Measurements from ENCODE around the gene CLEC4G.
"Not testable (repeated sequence)": the region's sequence is repeated elsewhere in the genome, so short reads cannot be mapped to it uniquely, and the experiment has no call there.

CLEC4G gene, protein sequence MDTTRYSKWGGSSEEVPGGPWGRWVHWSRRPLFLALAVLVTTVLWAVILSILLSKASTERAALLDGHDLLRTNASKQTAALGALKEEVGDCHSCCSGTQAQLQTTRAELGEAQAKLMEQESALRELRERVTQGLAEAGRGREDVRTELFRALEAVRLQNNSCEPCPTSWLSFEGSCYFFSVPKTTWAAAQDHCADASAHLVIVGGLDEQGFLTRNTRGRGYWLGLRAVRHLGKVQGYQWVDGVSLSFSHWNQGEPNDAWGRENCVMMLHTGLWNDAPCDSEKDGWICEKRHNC

DNA sequence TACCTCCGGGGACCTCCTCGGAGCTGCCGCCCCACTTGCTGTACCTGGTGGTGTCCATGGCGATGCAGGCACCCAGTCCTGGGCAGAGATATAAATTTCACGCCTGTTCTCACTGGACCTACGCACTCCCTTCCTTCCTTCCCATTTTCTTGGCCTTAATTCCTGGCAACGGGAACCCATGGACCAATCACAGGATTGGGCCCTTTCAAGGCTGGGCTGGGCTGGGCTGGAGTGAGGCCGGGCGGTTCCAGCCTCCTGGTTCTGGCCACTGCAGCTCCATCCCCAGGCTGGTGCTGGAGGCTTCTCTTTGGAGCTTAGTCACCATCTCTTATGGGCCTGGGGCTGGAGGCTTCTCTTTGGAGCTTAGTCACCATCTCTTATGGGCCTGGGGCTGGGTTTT lies at the start of gene CLEC4G:
Gene CLEC4G, minus strand, starts transcription at position 66 of the 400 bp plus-strand sequence. Its CDS starts 8 bp downstream, at position 58.
- DNase-seq, result no peak

DNA sequence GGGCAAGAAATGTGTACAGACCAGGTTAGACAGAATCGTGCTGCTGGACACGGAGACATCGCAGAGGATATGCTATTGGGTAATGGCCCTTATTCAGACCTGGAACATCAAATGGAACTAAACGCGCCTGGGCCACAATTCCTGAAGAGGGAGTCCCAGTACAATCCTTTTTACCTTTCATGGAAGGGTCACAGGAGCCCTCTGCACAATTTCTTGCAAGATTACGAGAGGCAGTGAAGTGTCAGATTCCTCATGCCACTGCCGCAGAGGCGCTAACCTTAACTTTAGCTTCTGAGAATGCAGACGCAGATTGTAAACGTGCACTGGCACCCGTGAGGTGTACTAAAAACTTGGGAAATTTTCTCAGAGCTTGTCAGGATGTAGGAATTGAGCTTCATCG lies 49.2 kb upstream of the CLEC4G start:
- no peak for DNase-seq

DNA sequence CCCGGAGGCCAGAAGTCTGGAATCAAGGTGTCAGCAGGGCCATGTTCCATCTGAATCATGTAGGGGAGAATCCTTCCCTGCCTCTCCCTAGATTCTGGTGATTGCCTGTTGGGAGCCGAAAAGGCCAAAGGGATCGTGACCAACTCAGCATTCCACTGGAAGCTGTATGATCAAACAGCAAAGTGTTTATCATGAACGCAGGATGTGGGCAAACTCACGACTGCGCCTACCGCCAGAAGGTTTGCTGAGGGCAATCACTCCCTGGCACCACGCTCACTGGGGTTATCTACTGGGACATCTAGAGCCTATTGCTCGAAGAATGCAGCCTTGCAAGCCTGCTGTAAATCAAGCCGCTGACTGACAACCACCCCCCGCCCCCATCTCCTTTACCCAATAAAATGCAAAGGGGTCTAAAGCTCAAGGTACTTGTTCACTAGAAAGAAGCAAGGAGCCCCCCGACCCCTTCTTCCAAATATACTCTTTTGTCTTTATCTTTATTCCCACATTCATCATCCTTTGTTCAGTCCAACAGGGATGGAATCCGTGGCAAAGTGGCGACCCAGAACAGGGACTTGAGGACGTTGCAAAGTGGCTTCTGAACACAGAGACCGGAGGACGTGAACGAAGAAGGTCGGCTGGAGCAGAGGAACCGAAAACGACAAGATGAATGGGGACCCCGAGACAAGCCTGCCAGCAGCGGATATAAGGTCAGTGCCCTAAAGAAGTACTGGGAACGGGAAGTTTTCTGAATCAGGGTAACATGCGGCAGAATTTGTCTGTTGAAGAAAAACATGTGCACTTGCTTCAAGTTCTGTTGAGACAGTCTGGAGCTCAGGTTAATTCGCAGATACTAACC lies 47.9 kb upstream of the CLEC4G start:
- DNase-seq, result no peak

DNA sequence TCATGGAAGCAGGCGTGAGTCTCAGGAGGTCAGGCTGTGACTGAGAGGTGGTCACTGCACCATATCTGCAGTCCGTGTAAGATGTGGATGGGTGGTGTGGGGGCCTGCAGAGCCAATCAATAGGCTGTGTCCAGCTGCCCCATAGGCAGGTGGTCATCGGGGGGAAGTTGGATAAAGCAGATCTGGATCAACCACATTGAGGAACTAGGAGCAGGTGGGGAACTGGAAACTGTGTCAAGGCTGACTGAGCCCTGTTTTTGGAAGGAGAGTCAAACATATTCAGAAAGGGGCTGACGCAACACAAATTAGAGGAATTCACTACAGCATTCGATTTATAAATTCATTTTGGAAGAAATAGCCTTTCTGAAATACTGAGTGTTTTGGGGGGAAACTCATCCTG lies 46.2 kb upstream of the CLEC4G start:
- no peak for DNase-seq

DNA sequence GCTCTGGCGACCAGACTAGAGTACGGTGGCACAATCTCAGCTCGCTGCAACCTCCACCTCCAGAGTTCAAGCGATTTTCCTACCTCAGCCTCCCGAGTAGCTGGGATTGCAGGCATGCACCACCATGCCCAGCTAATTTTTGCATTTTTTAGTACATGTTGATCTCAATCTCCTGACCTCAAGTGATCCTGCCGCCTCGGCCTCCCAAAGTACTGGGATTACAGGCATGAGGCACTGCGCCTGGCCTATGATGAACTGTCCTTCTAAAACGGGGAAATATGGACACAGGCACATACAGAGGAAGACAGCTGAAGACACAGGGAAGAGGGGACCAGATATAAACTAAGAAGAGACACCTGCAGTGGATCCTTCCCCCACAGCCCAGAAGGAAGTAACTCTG lies 43.9 kb upstream of the CLEC4G start:
- DNase-seq, result no peak

DNA sequence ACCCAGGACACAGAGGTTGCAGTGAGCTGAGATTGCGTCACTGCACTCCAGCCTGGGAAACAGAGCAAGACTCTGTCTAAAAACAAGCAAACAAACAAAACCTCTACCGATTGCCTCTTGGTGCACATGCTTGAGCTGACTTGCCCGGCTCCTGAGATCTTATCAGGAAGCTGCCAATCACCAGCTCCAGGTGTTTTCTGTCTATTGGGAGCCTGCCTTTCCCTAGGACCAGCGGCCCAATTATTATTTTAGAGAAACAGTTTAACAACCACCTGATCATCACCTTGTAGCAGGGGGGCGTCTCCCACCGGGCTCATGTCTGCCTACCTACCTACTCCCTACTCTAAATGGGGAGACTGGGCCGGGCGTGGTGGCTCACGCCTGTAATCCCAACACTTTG lies 41.9 kb upstream of the CLEC4G start:
- no peak for DNase-seq

DNA sequence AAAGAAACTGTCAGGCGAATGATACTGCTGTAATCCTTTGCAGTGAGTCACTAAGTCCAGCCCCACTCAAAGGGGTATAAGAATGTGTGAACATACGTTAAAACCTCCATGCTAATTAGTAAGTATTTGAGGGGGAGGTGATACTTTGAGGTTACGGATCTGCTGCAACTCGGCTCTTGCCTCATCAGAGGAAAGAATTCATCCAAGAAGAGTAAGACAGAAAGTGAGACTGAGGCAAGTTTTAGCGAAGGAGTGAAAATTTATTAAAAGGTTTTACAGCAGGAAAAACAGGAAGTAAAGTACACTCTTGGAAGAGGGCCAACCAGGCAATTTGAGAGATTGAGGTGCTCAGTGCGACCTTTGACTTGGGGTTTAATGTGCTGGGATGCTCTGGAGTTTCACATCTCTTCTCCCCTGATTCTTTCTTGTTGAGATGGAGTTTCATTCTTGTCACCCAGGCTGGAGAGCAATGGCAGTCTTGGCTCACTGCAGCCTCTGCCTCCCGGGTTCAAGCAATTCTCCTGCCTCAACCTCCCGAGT lies 40.9 kb upstream of the CLEC4G start:
- no peak for DNase-seq

DNA sequence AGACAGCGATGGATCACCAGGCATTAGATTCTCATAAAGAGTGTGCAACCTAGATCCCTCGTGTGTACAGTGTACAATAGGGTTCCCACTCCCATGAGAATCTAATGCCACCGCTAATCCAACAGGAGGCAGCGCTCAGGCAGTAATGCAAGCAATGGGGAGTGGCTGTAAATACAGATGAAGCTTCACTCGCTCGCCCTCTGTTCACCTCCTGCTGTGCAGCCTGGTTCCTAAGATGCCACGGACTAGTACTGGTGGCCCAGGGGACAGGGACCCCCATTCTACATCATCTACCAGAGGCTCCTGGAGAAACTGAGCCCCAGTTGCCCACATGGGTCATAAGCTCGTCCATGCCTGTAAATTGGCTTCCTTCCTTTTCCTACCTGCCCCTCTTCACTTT lies 39.2 kb upstream of the CLEC4G start:
- no peak for DNase-seq

DNA sequence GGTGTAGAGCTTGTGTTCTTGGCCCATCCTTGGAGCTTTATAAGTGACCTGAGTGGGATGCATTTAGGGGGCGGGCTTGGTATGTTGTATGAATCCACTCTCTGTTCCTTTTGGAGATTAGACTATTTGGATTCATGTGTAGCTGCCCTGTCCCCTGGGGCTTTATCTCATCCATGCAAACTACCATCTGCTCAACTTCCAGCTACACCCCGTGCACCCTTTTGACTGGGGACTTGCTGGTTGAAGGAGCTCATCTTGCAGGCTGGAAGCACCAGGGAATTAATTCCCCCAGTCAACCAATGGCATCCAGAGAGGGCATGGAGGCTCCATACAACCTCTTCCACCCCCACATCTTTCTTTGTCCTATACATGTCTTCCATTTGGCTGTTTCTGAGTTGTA lies 37.3 kb upstream of the CLEC4G start:
- no peak for DNase-seq

DNA sequence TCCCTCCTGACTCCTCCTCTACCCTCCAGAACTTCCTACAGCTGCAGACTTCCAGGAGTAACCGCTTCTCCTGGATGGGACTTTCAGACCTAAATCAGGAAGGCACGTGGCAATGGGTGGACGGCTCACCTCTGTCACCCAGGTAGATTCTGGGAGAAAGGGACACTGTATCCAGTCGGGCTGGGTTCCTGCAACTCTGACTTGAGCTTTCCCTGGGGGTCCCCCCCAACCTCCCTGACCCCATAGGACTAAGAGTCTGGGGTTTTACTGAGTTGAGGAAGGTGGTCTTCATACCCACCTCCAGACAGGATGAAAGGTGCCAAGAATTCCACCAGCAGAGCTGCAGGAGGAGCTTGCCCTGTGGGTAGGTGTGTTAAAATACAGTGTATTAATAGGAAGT lies 35.6 kb upstream of the CLEC4G start:
- no peak for DNase-seq

DNA sequence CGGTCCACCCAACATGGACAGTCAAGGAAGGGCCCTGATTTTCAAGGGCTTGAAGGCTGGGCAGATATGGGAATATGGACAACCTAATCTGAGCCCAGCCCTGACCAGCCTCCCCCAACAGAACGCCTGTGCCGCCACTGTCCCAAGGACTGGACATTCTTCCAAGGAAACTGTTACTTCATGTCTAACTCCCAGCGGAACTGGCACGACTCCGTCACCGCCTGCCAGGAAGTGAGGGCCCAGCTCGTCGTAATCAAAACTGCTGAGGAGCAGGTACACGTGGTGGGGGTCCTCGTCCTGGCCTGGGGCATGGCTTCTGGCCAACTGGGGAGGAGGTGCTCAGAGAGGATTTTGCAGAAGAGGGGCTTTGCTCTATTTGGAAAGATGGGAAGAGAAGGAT lies 34.6 kb upstream of the CLEC4G start:
- DNase-seq, result no peak

DNA sequence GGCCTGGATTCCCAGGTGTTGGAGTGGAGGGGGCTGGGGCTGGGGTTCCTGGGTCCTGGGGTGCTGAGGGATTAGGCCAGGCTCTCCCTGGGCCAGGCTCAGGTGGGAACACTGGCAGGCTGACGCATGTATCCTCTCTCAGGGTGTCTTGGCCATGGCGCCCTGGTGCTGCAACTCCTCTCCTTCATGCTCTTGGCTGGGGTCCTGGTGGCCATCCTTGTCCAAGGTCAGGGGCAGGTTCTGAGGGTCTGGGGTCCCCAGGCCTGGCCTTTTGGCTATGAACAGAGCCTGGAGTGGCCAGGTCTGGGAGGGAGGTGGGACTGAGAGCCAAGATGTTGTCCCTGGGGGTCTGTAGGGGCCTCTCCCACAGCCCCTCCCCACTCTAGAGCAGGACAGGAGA lies 33.1 kb upstream of the CLEC4G start:
- not testable (repeated sequence) for DNase-seq

DNA sequence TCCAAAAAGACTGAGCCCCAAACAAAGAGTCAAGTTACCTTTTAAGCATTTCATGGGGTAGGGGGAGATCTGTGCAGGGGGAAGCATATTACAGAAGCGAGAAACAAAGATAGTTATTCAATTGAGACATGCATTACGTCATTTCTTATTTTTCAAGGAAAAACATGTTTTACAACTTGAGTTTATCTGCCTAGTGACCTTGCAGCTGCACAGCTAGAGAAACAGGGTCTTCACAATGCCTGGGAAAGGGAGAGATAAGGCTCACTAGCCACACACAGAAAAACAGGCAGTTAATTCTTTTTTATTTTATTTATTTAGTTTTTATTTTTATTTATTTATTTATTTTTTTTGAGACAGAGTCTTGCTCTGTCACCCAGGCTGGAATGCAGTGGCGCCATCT lies 32.2 kb upstream of the CLEC4G start:
- not testable (repeated sequence) for DNase-seq

DNA sequence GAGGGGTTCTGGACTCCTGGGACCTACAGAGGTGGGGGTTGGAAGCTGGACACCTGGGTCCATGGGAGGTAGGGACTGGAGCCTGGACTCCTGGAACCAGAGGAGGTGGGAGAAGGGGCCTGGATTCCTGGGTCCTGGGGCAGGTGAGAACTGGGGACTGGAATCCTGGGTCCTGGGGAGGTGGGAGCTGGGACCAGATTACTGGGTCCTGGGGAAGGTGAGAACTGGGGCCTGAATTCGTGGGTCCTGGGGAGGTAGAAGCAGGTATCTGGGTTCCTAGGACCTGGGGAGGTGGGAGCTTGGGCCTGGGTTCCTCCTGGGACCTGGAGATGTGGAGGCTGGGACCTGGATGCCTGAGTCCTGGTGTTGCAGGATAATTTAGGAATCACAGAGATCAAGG lies 31.8 kb upstream of the CLEC4G start:
- DNase-seq, result no peak

DNA sequence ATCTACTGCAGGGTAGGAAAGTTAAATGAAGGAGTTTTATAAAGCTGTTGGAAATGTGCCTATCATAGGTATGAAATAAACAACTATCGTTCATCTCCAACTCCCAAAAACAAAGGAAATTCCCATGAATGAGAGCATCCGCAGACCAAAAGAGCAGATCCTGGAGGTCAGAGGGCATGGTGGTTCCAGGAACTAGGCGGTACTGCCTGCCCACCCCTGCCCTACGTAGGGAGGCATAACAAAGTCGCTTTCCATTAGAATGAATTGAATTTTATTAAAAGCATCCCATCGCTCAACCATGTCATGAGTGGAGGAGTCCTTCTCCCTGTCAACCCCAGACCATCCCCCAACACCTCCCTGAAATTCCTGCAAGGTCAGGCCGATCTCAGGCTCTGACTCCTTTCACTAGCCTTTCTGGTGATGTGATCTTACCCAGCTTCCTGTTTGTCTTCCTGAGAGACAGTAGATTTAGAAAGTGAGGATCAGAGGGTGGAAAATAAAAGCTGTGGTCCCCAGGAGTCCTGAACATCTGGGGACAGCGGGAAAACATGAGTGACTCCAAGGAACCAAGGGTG lies 30.9 kb upstream of the CLEC4G start, which contains the start of gene CLEC4M:
Gene CLEC4M, plus strand, starts transcription at position 525 of the 575 bp plus-strand sequence. Its CDS starts 24 bp downstream, at position 549.
- no peak for DNase-seq

DNA sequence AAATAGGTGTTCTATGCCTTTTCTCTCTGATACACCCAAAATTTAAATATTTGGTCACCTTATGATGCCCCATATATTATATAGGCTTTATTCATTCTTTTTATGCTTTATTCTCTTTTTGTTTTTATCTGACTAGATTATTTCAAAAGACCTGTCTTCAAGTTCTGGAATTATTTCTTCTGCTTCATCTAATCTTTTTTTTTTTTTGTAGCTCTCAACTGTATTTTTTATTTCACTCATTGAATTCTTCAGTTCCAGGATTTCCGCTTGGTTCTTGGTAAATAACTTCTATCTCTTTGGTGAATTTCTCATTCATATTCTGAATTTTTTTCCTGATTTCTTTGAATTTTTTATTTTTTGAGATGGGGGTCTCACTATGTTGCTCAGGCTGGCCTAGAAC lies 27.2 kb upstream of the CLEC4G start:
- DNase-seq, result no peak

DNA sequence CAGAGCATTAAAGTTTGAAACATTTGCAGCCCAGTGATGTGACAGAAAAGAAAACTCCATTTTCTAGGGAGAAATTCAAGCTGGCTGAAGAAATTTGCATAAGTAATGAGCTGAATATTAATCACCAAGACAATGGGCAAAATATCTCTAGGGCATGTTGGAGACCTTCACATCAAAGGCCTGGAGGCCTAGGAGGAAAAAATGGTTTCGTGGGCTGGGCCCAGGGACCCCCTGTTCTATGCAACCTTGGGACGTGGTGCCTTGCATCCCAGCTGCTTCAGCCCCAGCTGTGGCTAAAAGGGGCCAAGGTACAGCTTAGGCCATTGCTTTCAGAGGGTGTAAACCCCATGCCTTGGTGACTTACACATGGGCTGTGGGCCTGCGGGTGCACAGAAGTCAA lies 25.4 kb upstream of the CLEC4G start:
- DNase-seq, result no peak

DNA sequence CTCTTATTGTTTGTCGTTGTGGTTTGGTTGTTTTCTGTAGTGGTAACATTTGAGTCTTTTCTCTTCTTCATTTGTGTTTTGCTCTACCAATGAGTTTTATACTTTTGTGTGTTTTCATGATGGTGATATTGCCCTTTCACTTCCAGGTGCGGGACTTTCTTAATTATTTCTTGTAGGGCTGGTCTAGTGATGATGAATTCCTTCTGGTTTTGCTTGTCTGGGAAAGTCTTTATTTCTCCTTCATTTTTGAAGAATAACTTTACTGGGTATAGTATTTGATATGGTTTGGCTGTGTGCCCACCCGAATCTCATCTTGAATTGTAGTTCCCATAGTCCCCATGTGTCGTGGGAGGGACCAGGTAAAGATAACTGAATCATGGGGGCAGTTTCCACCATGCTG lies 24.3 kb upstream of the CLEC4G start:
- DNase-seq, result no peak

DNA sequence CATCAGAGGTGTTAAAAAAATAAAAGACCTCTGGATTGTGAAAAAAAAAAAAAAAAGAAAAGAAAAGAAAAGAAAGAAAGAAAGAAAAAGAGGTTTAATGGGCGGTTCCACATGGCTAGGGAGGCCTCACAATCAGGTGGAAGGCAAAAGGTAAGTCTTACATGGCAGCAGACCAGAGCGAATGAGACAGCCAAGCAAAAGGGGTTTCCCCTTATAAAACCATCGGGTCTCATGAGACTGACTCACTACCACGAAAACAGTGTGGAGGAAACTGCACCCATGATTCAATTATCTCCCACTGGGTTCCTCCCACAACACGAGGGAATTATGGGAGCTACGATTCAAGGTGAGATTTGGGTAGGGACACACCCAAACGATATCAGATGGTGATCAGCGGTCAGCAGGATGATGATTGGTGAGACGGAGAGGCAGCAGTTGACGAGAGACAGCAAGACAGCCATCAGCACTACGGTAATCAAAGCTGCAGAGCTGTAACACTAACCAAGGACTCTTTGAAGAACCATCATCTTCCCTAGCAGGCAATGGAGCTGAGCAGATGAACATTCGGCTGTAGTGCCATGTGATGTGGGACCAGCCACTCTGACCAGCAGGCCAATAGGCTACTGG lies 19.4 kb upstream of the CLEC4G start:
- DNase-seq, result no peak

DNA sequence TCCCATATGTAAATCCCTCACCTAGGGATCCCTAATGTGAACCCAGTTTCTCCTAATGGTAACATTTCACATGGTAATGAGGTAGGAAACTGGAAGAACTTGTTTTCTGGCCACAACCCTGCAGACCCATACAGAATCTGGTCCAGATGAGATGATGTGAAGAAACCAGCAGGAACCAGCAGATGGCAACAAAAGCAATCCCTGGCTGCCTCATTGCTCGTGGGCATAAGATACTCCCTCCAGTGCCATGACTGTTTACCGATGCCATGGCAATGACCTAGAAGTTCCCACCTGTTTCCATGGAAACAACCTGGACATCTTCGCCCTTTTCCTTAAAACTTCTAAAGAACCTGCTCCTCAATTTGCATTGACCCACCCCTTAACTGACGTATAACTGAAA lies 16.8 kb upstream of the CLEC4G start:
- DNase-seq, result no peak

DNA sequence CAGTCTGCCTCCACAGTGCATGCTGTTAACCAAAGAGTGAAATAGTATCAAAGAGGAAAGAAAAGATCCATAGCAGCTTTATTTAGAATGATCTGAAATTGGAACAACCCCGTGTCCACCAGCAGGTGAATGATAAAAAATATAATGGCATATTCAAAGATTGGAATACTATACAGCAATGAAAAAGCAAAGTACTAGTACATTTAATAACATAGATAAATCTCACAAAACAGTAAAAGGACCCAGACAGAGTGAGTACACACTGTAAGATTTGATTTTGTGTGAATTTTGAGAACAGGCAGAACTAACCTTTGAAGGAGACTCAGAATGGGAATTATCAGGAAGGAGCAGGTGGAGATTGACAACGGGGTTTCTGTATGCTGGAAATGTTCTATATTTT lies 16.3 kb upstream of the CLEC4G start:
- DNase-seq, result no peak

DNA sequence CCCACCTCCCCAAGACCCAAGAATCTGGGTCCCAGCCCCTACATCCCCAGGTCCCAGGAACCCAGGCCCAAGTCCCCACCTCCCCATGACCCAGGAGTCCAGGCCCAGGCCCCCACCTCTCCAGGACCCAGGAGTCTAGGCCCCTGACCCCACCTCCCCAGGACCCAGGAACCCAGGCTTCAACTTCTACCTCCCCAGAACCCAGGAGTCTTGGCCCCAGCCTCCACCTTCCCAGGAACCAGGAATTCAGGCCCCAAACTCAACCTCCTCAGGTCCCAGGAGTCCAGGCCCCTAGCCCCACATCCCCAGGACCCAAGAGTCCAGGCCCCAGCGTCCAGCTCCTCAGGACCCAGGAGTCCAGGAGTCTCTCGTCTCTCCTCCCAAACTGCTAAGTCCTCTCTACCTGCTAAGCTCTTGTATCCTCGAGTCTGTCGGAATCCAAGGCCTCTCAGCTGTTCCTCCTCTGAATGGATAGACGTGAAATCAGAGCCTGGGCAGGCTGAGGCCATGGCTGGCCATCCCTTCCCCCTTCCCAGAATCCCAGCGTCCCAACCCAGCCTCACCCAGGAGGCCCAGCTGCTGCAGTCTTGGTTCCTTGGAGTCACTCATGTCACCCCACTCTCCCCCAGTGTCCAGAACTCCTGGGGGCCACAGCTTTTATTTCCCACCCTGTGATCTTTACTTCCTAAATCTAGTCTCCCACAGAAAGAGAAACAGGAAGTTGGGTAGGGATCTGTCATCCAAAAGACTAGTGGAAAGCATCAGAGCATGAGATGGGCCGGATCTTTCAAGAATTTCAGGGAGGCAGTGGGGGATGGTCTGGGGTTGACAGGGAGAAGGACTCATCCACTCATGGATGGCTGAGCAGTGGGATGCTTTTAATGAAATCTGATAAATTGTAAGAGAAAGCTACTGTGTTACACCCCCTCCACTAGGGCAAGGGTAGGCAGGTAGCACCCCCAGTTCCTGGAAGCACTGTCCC lies 15.3 kb upstream of the CLEC4G start, which contains the start of gene CD209:
Gene CD209, minus strand, starts transcription at position 632 of the 982 bp plus-strand sequence. Its CDS starts 23 bp downstream, at position 609.
- no peak for DNase-seq
